Uterus (tissue), 4 donors: ENCODE results near the gene ANKH. TPM values are rescaled to one million over a fixed set of nuclear protein-coding genes. Genes with fewer than 3 reads are reported as not detected.

Experiments
- DNase-seq, 2 donors: peaks; one replicate each; pipeline ENCODE4 v3.0.0-alpha.2; 2019 to 2020
- H3K27ac ChIP-seq, 2 donors: fragments of 200-600 bp; sonication (generic); 1 replicate in 1 of 2; 2 replicates in 1 of 2; pipeline ENCODE4 v1.5.1; 2016 to 2018
- H3K27me3 ChIP-seq, 2 donors: fragments of 200-600 bp; sonication (generic); one replicate each; pipeline ENCODE4 v1.5.1; 2018 to 2019; ENCODE audit warnings: control low read depth in 1 of 2
- H3K36me3 ChIP-seq, 2 donors: fragments of 200-600 bp; sonication (generic); one replicate each; pipeline ENCODE4 v1.5.1; 2019; ENCODE audit warnings: control low read depth in 1 of 2
- H3K4me1 ChIP-seq, 2 donors: fragments of 200-600 bp; sonication (generic); one replicate each; pipeline ENCODE4 v1.5.1; 2018 to 2019; ENCODE audit warnings: control low read depth in 1 of 2
- H3K4me3 ChIP-seq, 2 donors: fragments of 200-600 bp; sonication (generic); 1 replicate in 1 of 2; 2 replicates in 1 of 2; pipeline ENCODE4 v1.5.1; 2018 to 2019; ENCODE audit warnings: mild to moderate bottlenecking in 1 of 2
- H3K9me3 ChIP-seq, 2 donors: fragments of 200-600 bp; sonication (generic); one replicate each; pipeline ENCODE4 v1.5.1; 2019; ENCODE audit warnings: control low read depth in 1 of 2
- POLR2A ChIP-seq, 2 donors: fragments of 450-650 bp; IDR thresholded peaks; one replicate each; pipeline ENCODE4 v1.6.1; 2016; ENCODE audit warnings: antibody characterized with exemption in 2 of 2, mild to moderate bottlenecking in 1 of 2, moderate library complexity in 1 of 2
- intact Hi-C: fragments of 100-400 bp; cut with DNase I; formaldehyde crosslinking; loops from one replicate; pipeline ENCODE4 v1.15.1; 2023; ENCODE audit warnings: low total_unique reads
- total RNA-seq, 4 donors: library from RNA; depleted of rRNA in 3 of 4; stranded (reverse); fragments of >200 nt in 3 of 4; gene quantifications; one replicate each; pipeline versions ENCODE4 v1.1.0 to v1.2.4, GENCODE V29; 2014 to 2023
- TF ChIP-seq, protein P1 (sequence below), 4 experiments: fragments of 200-600 bp in 2 of 4; fragments of 450-650 bp in 2 of 4; sonication (generic) in 2 of 4; IDR thresholded peaks; one replicate each; pipeline ENCODE4 v1.5.1; 2016 to 2019; ENCODE audit warnings: antibody characterized with exemption in 4 of 4, mild to moderate bottlenecking in 2 of 4, moderate library complexity in 1 of 4
- donor health status: DM: yes; HTN: yes; CAD: no.

The ANKH gene
- total RNA-seq, 4 donors from 2014 or later = 2.9 to 47.7 (median 26.9) TPM

DNA sequence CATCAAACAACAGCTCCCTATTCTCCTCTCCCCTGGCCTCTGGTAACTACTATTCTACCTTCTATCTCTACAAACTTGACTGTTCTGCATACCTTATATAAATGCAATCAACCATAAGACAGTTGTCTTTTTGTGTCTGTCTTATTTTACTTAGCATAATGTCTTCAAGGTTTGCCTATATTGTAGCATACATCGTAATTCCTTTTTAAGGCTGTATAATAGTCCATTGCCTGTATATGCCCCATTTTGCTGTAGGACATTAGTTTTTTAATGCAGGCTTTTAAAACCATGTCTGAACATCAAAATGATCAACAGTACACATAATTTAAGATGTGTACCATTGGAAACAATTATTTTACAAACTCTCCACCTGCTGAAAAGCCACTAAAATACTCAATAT, 12.4 kb downstream of the ANKH start:
- Histone ChIP-seq H3K27ac (no peak overlapping the region), H3K36me3 (no peaks in the 10 kb centered on the region), H3K27me3 (no peaks in the 10 kb centered on the region), H3K4me1 (no peaks in the 10 kb centered on the region), H3K4me3 (no peak overlapping the region), H3K9me3 (no peaks in the 10 kb centered on the region)
- DNase-seq = no peak
- intact Hi-C loops = no loop called here
- no peak for TF ChIP-seq POLR2A (IDR thresholded peaks at IDR 0.05)
- TF ChIP-seq, protein P1, sequence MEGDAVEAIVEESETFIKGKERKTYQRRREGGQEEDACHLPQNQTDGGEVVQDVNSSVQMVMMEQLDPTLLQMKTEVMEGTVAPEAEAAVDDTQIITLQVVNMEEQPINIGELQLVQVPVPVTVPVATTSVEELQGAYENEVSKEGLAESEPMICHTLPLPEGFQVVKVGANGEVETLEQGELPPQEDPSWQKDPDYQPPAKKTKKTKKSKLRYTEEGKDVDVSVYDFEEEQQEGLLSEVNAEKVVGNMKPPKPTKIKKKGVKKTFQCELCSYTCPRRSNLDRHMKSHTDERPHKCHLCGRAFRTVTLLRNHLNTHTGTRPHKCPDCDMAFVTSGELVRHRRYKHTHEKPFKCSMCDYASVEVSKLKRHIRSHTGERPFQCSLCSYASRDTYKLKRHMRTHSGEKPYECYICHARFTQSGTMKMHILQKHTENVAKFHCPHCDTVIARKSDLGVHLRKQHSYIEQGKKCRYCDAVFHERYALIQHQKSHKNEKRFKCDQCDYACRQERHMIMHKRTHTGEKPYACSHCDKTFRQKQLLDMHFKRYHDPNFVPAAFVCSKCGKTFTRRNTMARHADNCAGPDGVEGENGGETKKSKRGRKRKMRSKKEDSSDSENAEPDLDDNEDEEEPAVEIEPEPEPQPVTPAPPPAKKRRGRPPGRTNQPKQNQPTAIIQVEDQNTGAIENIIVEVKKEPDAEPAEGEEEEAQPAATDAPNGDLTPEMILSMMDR (IDR thresholded peaks at IDR 0.05) = no peak

DNA sequence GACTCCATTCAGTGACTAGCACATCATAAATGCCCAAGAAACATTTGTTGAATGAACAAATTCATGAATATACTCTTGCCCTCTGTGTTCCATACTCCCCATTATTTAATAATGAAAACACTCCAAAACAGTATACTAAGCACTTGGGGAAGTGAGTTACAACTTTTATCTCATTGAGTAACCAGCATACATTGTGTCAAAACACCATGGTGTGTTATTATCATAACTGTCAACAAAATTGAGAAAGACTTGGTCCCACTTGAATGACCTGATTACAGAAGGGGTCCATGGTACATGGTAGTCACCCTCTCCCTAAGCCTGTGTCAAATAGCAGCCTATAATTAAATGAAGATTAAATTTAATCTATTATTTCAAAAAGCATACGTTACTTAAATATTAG, 16.2 kb downstream of the ANKH start:
- Histone ChIP-seq H3K27me3 (no peaks in the 10 kb centered on the region), H3K4me3 (no peak overlapping the region), H3K36me3 (no peaks in the 10 kb centered on the region), H3K9me3 (no peaks in the 10 kb centered on the region), H3K27ac (no peak overlapping the region), H3K4me1 (no peaks in the 10 kb centered on the region)
- DNase-seq = no peak
- TF ChIP-seq POLR2A (IDR thresholded peaks at IDR 0.05) = no peak
- TF ChIP-seq, protein P1 (IDR thresholded peaks at IDR 0.05) = no peak
- intact Hi-C loops = no loop called here

DNA sequence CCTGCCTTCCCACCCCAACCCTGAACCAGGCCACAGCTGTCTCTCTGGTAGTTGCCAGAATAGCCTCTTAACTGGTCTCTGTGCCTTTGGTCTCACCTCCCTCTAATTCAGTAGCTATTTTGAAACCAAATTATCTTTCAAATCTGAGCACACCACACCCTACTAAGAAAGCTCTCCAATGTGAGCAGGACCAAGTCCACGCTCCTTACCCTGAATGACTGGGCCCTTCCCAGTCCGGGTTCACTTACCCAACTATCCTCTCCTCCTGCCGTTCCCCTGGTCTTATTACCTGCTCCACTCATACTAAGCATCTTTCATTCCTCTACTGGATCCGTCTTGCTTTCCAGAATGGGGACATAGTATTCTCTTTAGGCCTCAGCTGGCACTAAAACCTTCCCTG, 16.8 kb downstream of the ANKH start:
- DNase-seq = no peak
- no peaks in the 10 kb centered on the region for H3K36me3 ChIP-seq
- intact Hi-C loops = no loop called here
- H3K27ac ChIP-seq = no peak overlapping the region
- TF ChIP-seq POLR2A (IDR thresholded peaks at IDR 0.05) = no peak
- TF ChIP-seq, protein P1 (IDR thresholded peaks at IDR 0.05) = no peak
- H3K27me3 ChIP-seq = no peaks in the 10 kb centered on the region
- no peak overlapping the region for H3K4me3 ChIP-seq
- no peaks in the 10 kb centered on the region for H3K9me3 ChIP-seq
- no peaks in the 10 kb centered on the region for H3K4me1 ChIP-seq

DNA sequence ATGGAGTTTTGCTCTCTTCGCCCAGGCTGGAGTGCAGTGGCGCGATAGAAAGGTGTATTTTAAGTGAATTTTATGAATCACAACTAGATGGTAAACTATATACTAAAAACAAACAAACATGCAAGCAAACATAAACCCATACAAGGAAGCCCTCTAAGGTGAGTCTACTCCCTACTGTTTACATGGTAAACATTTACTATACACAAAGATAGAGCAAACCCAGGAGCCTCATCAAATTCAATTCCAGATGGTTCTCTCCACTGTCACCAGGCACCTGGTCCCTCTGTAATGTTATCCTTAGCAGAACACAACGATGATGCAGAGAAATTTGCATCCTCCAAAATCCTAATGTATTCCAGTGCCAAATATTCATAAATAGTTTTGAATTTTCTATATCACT, 17.9 kb downstream of the ANKH start:
- no peak for DNase-seq
- Histone ChIP-seq H3K36me3 (no peaks in the 10 kb centered on the region), H3K4me1 (no peaks in the 10 kb centered on the region), H3K4me3 (no peak overlapping the region), H3K27ac (no peak overlapping the region), H3K27me3 (no peaks in the 10 kb centered on the region), H3K9me3 (no peaks in the 10 kb centered on the region)
- no peak for TF ChIP-seq POLR2A (IDR thresholded peaks at IDR 0.05)
- TF ChIP-seq, protein P1 (IDR thresholded peaks at IDR 0.05) = no peak
- intact Hi-C loops = no loop called here

DNA sequence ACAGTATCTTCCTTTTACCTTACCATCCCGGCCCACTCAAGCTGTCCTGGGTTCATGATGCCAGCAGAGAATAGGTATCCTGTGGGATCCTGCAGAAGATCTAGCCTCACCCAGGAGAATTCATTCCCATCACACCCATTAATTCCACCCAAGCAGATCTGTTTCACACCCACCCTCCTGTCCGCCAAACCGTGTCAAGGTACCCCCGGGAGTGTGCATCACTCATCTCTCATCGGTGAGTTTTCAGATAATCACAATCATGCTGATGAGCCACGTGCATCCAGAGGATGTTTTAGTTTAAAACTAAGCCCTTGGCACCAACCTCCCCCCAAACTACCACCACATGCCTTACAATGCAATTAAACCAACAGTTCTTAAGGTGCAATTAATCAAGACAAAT, 18.8 kb downstream of the ANKH start:
- no peak overlapping the region for H3K27ac ChIP-seq
- H3K27me3 ChIP-seq = no peaks in the 10 kb centered on the region
- no peak for TF ChIP-seq POLR2A (IDR thresholded peaks at IDR 0.05)
- TF ChIP-seq, protein P1 (IDR thresholded peaks at IDR 0.05) = no peak
- no peak overlapping the region for H3K4me3 ChIP-seq
- intact Hi-C loops = no loop called here
- H3K4me1 ChIP-seq = no peaks in the 10 kb centered on the region
- no peak for DNase-seq
- H3K9me3 ChIP-seq = no peaks in the 10 kb centered on the region
- no peaks in the 10 kb centered on the region for H3K36me3 ChIP-seq
